Stimulated activated naive CD4-positive, alpha-beta T cell treated with Interleukin-2 at 50 U/mL for 16 hours (primary cell): Measurements from ENCODE around the gene SMARCB1.

Experiments used
- DNase-seq: peaks from one replicate; lab custom pipeline; 2025; lab: John Stamatoyannopoulos, UW

Gene SMARCB1

DNA sequence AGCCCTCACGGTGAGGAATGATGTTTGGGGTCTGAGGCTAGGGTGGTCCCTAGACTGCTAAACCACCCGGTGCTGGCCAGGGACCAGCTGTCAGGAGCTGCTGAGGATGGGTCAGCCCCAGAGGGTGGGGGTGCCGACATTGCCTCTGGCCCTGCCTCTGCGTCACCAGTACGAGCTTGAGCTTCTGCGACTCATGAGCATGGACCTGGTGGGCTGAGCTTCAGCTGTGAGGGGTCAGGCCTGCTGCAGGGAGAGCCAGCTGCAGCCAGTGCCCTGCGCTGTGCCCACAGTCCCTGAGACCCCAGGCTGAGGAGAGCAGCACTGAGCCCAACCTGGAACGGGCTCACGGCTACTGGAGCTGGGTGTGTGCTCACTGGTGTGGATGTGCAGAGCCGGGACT is 45.0 kb downstream of the SMARCB1 start:
- no peak for DNase-seq

DNA sequence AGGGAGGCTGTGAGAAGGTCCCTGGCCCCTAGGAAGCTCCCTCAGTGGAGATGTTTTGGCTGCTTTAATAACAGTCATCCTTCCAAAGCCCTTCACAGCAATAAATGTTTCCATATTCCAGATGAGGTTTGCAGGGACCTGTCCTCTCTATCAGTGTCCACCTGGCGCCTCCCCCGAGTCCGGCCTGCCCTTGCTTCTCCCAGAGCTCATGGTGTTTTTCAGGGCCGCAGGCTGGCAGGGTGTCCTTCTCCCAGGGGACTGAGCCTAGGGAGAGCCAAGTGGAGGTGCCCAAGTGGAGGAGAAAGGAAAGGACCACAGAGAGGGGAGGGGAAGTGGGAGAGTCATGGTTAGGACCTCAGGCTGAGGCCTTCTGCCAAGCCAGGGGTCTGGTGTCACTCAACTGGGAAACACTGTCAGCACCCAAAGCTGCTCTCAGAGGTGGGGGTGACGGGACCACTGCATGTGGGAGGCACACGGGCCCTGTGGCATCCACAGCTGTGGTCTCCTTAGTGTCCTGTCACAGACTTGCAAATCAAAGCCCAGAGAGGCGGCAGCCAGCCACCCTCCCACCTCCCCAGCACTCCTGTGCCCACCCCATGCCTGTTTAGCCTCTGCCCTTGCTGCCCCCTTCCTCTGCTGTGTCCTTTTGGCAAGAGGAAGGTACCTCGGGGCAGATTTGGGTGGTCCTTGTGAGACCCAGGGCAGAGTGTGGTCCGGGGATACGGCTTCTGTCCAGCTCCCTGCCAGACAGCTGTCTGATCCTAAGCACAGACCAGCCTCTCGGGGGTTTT is 45.7 kb downstream of the SMARCB1 start:
- no peak for DNase-seq

DNA sequence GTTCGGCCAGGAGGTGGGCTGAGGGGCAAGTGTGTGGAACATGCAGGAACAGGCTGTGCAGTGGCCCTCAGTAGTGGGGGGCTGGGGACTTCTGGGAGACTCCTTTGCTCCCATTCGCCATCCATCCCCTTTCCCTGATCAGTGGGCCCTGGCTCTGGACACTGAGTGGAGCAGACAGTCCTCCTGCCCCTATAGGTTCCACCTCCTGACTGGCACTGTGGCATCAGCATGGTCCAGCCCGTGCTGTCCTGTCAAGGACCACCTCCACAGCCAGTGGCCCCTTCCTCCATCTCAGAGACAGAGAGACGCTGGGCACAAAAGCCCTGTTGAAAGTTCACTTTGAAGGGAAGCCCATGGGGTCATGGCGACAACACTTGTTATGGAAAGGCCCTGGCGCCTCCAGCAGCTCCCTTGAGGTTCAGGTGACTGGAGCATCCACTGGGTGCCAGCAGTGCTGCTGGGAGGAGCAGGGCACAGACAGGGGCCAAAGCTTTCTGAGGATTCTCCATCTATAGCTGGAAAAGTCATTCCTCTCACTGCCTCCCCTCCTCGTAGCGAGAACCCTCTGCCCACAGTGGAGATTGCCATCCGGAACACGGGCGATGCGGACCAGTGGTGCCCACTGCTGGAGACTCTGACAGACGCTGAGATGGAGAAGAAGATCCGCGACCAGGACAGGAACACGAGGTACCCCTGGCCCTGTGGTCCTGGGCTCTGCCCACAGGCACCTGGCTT is 46.4 kb downstream of the SMARCB1 start:
- DNase-seq: no peak

DNA sequence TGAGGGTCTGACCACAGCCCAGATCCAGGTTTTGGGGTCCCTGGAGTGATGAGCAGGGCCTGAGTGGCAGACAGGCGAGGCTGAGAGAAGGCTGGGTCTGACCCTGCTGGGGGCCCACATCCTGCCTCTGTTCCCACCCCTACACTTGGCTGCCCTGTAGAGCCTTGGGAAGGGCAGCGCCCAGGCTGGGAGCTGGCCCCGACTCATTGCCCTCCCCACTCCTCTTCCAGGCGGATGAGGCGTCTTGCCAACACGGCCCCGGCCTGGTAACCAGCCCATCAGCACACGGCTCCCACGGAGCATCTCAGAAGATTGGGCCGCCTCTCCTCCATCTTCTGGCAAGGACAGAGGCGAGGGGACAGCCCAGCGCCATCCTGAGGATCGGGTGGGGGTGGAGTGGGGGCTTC is 47.1 kb downstream of the SMARCB1 start:
- no peak for DNase-seq

DNA sequence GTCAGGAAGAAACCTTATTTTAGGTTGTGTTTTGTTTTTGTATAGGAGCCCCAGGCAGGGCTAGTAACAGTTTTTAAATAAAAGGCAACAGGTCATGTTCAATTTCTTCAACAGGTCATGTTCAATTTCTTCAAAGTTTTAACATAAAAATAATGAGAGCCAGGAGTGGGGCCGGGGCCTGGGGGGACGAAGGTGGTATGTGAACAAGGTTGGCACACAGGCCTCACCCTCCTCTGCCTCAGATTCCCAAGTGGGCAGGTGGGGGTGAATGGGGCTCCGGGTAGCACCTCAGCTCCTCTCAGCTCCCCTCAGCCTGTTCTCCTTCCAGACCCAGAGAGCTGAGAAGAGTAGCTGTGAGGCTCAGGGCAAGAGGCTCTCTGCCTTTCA is 47.6 kb downstream of the SMARCB1 start:
- DNase-seq: no peak

DNA sequence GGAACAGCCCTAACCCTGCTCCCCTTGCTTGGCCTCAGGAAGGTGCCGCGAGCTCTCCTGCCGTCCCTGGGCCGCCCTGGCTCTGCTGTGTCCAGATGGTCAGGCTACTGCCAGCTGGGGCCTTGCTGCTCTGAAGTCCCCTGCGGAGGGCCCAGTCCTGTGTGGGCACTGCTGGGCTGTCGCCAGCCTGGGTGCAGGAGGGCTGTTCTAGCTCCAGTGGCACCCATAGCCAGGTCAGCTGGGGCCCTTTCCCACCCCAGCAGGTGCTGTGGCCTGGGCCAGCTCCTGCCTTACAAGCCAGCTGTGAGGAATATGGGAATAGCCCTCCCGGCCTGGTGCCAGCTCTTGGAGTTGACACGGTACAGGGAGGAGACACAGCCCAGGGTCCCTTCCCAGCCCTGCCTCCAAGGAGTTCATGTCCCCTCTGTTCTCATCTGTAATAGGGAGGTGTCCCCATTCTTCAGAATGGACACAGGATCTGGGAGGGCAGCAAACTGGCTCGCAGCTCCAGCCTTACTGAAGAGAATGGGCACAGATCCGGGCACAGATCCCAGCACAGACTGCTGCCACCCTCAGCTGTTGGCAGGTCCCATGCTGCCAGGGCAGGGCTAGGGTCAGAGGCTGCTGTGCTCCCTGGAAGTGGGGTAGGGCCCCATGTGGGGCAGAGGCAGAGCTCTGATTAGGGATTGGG is 48.2 kb downstream of the SMARCB1 start:
- DNase-seq: no peak

DNA sequence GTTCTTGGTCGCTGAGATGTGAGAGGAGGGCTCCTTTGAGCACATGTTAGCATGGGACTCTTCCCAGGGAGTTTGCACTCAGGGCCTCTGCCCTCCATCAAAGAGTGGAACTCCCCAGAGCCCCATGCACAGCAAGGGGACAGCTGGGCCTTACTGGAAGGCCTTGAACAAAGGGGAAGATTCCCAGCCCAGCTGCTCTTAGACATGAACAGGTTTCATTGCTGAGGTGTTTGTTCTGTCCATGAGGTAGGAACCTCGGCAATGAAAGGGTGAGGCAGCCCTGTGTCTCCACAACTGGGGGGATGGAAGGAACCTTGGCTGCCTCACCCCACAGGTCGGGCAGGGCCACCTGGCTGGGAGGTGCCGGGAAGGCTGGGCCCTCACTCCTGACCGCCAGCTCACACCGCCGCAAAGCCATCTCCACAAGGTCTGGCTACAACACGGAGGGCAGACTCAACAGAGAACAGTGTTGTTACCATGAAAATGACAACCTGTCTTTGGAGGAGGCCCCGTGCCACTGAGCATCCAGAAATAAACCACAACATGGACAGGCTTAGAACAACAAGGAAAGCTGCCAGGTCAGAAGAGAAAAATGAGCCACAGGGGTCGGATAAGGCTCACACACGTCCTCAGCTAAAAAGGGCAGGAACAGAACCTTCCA is 48.8 kb downstream of the SMARCB1 start:
- DNase-seq: no peak

DNA sequence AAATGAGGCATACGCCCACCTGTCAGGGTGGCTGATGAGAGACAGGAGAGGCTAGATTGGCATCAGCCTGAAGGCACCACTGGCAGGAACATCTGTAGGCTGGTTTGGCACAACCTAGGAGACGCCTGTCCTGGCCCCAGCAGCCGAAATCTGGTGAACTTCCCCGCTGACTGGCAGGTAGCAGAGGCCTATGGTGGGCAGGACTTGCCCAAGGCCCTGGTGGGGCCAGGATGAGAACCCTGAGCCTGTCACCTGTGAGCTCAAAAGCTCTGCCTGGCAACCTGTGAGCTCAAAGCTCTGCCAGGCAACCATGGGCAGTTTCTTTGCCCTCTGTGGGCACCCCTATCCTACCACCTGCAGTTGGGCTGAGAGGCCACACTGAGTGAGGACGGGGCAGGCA is 49.5 kb downstream of the SMARCB1 start:
- DNase-seq: no peak

DNA sequence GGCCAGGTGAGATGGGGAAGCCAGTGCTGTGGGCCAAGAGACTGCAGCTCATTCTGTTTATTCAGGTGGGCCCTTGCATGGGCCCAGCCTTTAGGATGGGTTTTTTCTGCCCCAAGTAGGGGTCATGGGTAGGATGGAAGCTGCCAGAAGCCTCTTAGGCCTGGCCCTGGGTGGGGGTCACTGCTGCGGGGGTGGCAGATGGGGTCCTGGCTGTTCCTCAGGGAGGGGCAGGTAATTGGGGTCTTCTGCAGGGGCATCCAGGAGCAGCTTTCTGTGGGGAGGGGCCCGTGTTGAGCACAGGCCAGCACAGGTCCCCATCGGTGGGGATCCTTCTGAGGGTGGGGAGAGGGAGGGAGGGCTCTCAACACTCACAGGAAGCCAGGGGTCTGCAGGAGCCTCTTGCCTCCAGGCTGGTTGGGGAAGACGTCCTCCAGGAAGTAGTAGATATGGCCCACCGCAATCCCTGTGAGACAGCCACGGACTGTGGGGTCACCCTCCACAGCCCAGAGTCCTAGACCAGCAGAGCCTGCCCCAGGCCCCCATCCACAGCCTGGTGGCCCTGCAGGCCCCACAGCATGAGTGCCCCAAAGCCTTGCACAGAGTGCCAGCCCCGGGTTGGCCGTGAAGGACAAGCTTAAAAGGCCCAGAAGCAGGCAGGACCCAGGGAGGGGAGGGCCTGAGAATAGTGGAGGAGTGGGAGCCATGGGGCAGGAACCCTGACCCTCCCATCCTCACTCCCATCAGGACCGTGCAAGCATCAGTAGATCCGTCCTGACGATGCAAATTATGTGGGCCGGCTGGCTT is 50.1 kb downstream of the SMARCB1 start:
- DNase-seq: no peak

DNA sequence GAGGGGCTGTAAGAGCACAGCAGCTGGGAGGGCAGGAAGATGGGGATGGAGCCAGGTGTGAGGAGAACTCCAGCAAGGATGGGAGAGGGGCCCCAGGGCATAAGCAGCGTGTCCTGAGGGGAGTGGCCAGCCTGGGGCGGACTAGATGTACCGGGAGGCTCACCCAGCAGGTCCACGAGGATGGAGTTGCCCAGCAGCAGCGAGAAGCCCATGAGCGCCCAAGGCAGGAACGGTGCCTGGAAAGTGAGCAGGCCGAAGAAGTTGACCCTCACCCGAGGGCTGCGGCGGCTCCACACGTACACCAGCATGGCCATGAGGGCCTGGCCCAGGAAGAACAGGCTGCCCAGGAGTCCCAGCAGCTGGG is 50.7 kb downstream of the SMARCB1 start:
- no peak for DNase-seq

DNA sequence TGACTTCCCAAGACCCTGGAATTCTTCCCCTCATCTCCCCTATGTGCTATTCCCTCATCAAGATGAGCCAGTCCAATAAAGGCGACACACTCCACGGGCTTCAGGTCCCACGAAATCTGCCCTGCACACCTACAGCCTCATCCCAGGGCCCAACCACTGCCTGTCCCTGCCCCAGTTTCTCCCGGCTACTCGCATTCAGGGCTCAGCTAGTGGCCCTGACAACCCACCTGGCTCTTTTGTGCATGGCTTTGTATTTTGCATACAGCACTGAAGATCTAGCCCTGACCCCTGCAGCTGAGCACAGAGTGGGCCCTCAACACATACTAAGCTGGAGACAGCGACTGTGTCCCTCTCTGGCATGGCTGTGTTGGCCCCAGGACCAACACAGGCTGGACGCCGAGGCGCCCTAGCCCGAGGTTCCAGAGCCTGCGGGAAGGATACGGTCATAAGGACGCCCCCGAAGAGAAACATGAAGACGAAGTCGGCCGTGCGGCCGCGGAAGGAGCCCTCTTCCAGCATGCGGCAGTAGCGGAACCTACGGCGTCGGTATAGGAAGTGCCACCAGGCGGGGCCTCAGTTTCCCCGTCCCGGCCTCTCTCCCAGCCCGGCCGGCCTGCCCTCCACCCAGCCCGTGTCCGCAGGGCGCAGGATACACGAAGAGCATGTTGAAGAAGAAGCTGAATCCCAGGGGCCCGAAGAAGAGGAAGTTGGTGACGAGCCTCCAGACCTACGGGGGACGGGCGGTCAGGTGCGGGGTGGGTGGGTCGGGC is 51.3 kb downstream of the SMARCB1 start:
- no peak for DNase-seq

DNA sequence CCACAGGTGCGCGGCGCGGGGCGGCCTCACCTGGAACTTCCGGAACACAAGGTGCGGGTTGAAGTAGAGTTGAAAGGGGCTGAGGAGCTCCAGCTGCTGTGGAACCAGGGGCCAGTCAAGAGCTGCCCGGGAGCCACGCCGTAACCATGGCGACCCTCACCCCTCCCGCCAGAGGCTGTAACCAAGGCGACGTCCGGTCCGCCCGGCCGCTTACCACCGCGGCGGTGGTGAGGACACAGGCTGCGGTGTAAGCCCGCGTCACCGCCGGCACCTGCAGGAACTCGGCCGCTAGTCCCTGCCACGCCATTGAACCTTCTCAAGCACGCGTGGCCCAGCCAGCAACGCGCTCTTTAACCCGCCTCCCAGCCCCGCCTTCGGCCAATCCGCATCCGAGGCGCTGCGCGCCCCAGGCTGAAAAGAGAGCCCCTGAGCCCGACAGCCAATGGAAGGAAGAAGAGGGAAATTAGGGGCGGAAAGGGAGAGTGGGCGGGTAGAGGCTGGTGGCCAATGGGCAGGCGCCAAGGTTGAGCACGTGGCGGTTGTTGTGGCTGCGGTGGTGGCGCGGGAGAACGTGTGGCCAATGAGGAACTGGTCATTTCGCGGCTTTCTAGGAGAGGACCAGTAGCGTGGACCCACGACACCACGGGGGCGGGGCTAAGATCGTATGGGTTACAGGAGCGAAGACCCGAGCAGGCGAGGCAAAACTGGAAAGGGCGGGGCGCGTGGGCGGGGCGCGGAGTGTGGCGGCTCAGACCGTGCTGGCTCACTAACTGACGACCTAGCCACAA is 52.1 kb downstream of the SMARCB1 start, which contains the start of gene DERL3:
TSS of gene DERL3 (minus strand) at position 326 of the 788 bp plus-strand sequence. CDS start at position 307, 19 bp downstream.
- DNase-seq: peak; percentile 98

DNA sequence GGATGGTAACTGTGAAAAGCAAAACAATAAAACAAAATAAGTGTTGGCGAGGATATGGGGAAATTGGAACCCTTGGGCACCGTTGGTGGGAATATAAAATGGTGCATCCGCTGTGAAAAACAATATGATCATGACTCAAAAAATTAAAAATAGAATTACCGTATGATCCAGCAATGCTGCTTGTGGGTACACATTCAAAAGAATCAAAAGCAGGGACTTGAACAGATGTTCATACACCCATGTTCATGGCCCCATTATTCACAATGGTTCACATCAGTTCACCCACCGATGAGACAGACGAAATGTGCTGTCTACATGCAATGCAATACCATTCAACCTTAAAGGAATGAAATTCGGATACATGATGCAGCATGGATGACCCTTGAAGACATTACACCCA is 53.3 kb downstream of the SMARCB1 start:
- DNase-seq: no peak

DNA sequence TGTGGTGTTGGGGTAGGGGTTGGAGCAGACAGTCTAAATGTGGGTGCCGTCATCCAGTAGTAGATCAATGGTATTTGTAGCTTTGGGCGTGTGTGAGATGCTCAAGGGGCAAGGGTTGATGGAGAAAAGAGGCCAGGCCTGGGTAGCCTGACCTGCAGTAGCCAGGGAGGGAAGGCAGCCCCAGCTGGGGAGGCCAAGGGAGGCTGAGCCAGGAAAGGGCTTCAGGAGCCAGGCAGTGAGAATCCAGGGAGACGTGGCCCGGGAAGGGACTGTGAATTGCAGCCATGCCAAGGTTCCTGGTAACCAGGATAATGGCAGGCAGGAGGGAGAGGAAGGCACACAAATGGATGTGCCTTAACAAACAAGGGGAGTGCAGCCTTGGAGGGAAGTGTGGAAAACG is 54.5 kb downstream of the SMARCB1 start:
- no peak for DNase-seq

DNA sequence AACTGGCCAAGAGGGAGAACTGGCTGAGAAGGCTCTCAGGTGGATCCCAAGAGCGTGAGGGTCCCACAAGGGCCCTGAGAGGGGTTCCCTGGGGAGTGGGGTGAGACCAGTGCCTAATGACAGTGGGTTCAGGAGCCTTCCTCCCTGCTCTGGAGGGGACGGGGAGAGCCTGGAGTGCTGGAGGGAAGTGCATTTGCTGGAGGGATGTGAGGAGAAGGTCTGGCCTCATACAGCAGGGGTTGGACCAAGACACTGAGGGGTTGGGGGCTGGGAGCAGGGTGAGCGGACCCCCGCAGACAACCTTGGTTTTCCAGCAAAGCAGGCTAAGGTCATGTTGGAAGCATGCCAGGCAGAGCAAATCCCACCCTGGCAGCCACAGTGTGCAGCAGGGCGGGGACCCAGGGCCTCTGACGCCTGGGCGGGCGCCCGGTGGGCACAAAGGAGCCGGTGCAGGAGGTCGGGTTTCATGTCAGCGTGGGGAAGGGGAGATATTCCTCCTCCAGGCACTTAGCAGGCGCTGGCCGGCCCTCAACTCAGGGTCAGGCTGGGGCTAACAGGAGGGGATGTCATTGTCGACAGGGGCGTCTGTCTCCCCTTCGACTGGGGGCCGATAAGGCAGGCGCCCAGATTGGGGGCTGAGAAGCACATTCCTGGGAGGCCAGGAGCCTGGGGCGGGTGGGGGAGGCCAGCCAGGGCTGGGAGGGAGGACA is 55.1 kb downstream of the SMARCB1 start:
- no peak for DNase-seq

DNA sequence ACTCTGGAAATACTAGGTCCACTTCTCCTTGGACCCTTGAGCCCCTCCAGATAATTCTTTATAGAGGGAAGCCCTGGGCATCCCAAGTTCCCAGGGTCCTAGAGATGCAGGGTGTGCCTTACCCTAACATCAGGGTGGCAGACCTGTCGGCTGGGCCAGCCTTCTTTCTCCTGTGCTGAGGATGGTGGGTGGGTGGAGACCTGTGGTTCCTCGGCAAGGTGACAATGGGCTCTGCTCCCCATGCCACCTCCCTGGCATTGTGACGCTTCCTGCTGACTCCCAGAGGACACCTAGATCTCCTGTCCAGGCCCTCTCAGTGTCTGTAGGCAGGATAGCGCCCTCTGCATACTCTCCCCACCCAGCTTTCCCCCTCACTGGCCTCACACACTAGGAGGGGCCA is 55.8 kb downstream of the SMARCB1 start:
- no peak for DNase-seq

DNA sequence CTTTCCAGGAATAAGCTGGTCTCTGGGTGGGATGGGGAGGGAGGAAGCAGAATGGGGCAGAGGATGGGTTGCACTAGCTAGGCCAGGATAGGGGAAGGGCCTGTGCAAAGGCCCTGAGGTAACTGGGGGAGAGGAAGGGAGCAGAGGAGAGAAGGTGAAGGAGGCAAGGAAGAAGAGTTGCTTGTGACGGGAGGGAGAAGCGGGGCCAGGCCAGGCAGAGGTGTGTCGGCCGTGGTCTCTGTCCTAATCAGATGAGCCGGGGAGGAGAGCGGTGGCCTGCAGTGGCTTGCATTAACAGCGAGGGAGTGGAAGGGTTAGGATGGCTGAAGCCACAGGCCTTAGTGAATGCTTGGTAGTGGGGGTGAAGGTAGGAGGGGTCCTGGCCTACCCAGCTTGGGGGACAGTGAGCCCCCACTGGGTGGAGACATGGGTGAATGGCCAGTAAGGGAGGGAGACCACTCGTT is 58.0 kb downstream of the SMARCB1 start:
- DNase-seq: no peak

DNA sequence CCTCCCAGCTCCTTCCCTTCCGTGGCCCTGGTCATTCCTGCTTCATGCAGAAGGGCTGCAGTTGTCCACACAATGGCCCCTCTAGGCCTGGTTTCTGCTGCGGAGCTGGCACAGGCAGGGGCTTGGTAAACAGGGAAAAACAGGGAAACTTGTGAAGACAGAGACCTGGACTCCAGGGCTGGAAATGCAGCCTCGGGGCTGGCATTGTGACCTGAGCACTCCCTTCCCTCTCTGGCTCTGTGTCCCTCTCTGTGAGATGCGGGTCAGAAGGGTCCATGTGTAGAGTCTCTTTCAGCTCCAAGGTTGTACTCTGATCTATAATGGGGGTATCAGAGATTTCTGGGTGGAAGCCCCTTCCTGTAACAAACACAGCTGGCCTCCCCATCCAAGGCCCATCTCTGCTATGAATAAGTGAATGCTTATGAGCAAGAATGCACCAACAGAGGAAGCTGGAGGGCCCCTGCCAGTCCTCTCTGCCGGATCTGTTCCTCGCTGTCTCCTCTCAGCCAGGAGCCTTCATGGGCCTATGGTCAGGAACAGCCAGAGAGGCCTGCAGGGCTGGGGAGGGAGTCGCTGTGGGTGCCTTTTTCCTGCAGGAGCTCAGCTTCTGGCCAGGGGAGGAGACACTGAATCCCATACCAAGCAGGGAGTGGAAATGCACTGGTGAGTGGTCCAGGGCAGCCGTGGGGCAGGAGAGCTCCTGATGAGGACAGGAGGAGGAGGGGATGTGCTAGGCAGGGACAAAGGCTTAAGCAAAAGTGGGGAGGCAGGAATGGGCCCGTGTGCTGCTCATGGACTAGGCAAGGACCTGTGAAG is 58.7 kb downstream of the SMARCB1 start:
- no peak for DNase-seq
